Lower leg skin (tissue), 4 donors: Measurements from ENCODE around the gene UBTF. TPM values are rescaled to one million over a fixed set of nuclear protein-coding genes. Genes with fewer than 3 reads are reported as not detected.

Experiments
- DNase-seq, 2 donors: peaks; one replicate each; pipeline ENCODE4 v3.0.0-alpha.2; 2019; ENCODE audit warnings: low spot score in 2 of 2
- H3K4me3 ChIP-seq: fragments of 200-600 bp; sonication (generic); 2 replicates; pipeline ENCODE4 v1.5.1; 2017; ENCODE audit warnings: mild to moderate bottlenecking, low read depth; ENCODE audit not compliant: poor library complexity, severe bottlenecking
- POLR2A ChIP-seq, 2 donors: fragments of 450-650 bp; IDR thresholded peaks; one replicate each; pipeline ENCODE4 v1.6.1; 2016 to 2017; ENCODE audit warnings: antibody characterized with exemption in 2 of 2, mild to moderate bottlenecking in 1 of 2, moderate library complexity in 1 of 2
- WGBS, 2 donors: methylation state at CpG; one replicate each; pipeline ENCODE4 v1.1.5; 2018; 5-methylcytosine and 5-hydroxymethylcytosine counted together
- intact Hi-C: fragments of 100-400 bp; cut with DNase I; formaldehyde crosslinking; loops from one replicate; pipeline ENCODE4 v1.15.0; 2023; ENCODE audit warnings: low total_unique reads
- total RNA-seq, 4 donors: library from RNA; depleted of rRNA; stranded (reverse); fragments of >200 nt; gene quantifications; one replicate each; pipeline ENCODE4 v1.1.0, GENCODE V29; 2016
- TF ChIP-seq, protein P1 (sequence below), 3 donors: fragments of 450-650 bp; IDR thresholded peaks; one replicate each; pipeline ENCODE4 v1.5.1; 2016; ENCODE audit warnings: antibody characterized with exemption in 3 of 3, mild to moderate bottlenecking in 3 of 3, moderate library complexity in 2 of 3

Gene UBTF
- total RNA-seq, 4 donors from 2014 or later = 62.4 to 70.8 (median 65.7) TPM

DNA sequence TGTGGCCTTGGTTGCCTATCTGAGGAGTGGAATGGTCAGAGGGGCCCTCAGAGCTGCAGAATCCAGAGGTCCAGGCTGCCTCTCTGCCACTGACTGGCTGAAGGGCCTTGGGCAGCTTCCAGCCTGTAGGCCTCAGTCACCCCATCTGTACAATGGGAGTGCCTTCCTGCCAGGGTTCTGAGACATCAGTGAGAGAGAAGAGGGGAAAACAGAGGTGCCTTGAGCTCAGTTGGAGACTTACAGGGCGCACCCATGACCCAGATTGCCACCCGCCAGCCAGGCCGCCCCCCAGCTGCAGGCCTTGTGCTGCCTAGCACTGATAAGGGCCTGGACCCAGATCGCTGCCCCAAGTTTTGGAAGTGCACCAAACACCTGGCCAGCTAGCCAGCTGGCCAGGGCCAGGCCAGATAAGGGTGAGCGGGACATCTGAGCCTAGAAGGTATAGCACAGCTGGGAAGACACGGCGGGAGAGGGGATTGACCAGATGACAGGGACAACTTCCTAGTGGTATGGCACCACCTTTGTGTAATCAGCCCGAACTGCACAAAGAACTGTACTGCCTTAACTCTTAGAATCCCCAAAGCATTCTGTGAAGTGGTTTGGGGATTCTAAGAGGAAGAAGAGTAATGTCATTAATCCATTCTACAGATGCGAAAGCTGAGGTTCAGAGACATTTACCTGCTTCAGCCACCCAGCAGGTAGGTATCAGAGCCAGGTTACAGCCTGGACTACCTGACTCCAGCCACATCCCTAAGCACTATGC is 47.1 kb upstream of the UBTF start:
- intact Hi-C loops = no loop called here
- H3K4me3 ChIP-seq = no peak overlapping the region
- TF ChIP-seq, protein P1, sequence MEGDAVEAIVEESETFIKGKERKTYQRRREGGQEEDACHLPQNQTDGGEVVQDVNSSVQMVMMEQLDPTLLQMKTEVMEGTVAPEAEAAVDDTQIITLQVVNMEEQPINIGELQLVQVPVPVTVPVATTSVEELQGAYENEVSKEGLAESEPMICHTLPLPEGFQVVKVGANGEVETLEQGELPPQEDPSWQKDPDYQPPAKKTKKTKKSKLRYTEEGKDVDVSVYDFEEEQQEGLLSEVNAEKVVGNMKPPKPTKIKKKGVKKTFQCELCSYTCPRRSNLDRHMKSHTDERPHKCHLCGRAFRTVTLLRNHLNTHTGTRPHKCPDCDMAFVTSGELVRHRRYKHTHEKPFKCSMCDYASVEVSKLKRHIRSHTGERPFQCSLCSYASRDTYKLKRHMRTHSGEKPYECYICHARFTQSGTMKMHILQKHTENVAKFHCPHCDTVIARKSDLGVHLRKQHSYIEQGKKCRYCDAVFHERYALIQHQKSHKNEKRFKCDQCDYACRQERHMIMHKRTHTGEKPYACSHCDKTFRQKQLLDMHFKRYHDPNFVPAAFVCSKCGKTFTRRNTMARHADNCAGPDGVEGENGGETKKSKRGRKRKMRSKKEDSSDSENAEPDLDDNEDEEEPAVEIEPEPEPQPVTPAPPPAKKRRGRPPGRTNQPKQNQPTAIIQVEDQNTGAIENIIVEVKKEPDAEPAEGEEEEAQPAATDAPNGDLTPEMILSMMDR (IDR thresholded peaks at IDR 0.05) = no peak
- no peak for TF ChIP-seq POLR2A (IDR thresholded peaks at IDR 0.05)
- no peak for DNase-seq
- WGBS, 2 donors = 79 to 80% methylated on average over 8 to 9 of the region's 9 CpGs

DNA sequence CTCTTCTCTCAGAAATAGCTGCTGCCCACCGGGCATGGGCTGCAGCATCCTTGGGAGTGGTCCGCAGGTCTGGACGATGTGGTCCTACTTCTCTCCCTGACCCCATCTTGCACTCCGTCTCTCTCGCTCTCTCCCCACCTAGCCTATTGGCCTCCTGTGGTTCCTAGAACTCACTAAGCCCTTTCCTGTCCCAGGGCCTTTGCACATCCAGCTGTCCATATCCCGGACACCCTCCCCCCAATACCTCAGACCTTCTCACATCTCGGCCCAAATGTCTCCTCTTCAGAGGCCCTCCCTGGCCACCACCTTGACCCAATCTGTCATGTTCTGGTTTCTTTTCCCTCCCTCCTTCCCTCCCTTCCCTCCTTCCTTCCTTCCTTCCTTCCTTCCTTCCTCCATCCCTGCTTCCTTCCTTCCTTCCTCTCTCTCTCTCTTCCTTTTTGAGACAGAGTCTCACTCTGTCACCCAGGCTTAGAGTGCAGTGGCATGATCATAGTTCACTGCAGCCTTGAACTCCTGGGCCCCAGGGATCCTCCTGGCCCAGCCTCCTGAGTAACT is 43.9 kb upstream of the UBTF start:
- no peak for TF ChIP-seq POLR2A (IDR thresholded peaks at IDR 0.05)
- TF ChIP-seq, protein P1 (IDR thresholded peaks at IDR 0.05) = no peak
- no peak for DNase-seq
- intact Hi-C loops = no loop called here
- H3K4me3 ChIP-seq = no peak overlapping the region
- 87 to 94% methylated on average over 7 of the region's 7 CpGs for WGBS, 2 donors

DNA sequence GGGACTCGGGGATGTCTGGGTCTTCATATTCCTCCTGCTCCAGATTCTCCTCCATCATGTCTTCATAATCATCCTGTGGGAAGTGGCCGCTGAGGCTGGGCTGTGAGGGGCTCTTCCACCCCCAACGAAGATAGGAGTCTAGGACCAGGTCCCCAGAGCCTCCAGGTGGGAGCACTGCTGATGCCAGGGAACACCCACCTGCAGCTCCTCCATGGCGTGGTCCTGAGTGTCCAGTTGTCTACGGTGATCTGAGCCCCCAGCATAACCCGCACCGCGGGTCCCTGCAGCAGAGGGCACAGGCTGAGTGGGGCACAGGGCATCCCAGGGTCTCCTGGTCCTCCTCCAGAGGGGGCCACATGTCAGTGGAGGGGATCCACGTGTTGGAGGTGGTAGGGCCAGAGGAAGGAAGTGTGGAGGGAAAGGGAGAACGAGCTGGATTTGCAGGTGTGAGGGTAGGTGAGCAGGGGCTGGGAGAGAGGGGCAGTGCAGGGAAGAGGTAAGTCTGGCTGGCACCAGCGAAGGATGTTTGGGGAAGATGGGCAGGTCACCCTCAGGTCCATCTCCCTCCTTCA is 43.3 kb upstream of the UBTF start:
- H3K4me3 ChIP-seq = no peak overlapping the region
- TF ChIP-seq, protein P1 (IDR thresholded peaks at IDR 0.05) = no peak
- TF ChIP-seq POLR2A (IDR thresholded peaks at IDR 0.05) = no peak
- 73 to 74% methylated on average over 10 to 11 of the region's 11 CpGs for WGBS, 2 donors
- intact Hi-C loops = no loop called here
- DNase-seq = no peak

DNA sequence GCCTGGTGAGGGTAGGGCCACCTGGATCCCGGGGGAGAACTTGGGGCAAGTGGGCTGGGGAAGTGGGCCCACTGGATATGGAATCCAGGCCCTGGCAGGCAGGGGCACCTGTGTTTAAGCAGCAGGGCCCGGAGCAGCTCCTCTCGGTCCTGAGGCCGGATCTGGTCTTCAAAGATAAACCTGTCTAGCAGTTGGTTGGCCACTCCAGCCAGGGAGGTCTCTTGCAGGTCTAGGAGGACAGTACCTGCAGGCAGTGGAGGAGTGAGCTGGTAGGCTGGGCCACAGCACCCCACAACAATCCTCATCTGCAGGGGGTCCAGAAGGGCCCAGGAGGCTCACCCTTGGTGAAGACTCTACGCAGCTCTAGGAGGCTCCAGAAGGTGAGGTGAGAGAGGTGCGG is 40.8 kb upstream of the UBTF start:
- no peak for DNase-seq
- 91 to 93% methylated on average over 6 of the region's 6 CpGs for WGBS, 2 donors
- intact Hi-C loops = no loop called here
- no peak for TF ChIP-seq POLR2A (IDR thresholded peaks at IDR 0.05)
- TF ChIP-seq, protein P1 (IDR thresholded peaks at IDR 0.05) = no peak
- no peak overlapping the region for H3K4me3 ChIP-seq

DNA sequence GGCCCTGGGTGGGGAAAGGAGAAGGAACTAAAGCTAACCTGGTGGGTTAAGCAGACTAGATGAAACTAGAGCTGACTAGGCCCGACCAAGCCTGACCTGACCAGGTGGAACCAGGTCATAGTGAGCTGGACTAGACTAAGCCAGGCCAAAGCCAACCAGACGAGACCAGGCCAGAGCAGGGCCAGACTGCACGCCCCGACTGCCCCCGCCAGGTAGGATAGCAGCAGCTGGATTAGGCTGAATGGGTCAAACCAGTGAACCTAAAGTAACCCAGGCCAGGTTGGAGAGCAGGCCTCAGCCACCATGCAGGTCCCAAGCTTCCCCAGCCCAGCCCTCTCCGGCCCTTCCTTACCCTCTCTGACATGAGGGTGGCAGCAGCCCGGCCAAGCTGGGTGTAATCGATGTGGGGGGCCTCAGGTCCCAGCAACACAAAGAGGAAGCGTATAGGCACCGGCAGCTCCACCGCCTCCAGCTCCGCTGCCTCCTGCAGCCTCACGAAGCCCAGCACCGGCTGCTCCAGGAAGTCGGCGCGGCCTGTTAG is 39.4 kb upstream of the UBTF start:
- DNase-seq = no peak
- intact Hi-C loops = no loop called here
- 79 to 82% methylated on average over 17 of the region's 17 CpGs for WGBS, 2 donors
- H3K4me3 ChIP-seq = no peak overlapping the region
- TF ChIP-seq POLR2A (IDR thresholded peaks at IDR 0.05) = no peak
- TF ChIP-seq, protein P1 (IDR thresholded peaks at IDR 0.05) = no peak
